ENCODE data around the gene ITPR1.

GRCh38 chr3:4509043-4509442, 15.9 kb downstream of the ITPR1 start:
- TF ChIP-seq CTCF (IDR thresholded peaks at IDR 0.05), result no peak
- no peak for TF ChIP-seq POLR2A (IDR thresholded peaks at IDR 0.05)
- TF ChIP-seq POLR2AphosphoS5 (IDR thresholded peaks at IDR 0.05), result no peak
- no peak for TF ChIP-seq EP300 (IDR thresholded peaks at IDR 0.05)

Data from gastroesophageal sphincter (tissue), 3 donors.